MCF 10A (cell line): ENCODE data around the gene C8A. TPM values are rescaled to one million over a fixed set of nuclear protein-coding genes. Genes with fewer than 3 reads are reported as not detected.

Experiments
- BruUV-seq: library from RNA; stranded (reverse); fragments of 400-500 nt; replicated peaks from 2 replicates; lab custom pipeline; 2021; lab: Mats Ljungman, UMichigan
- CTCF ChIA-PET: fragments of 300-600 bp; sonication (Branson Sonifier 250); formaldehyde crosslinking; extraction: SDS; loops from one replicate; lab custom pipeline; 2021; ENCODE audit warnings: antibody characterized with exemption, inconsistent platforms; lab: Yijun Ruan, JAX
- POLR2A ChIA-PET: fragments of 300-600, 350-650 bp; sonication (Branson Sonifier 250); formaldehyde crosslinking; extraction: SDS; loops from one replicate; lab custom pipeline; 2020; ENCODE audit warnings: antibody characterized with exemption, inconsistent platforms; lab: Yijun Ruan, JAX
- DNase-seq: peaks from one replicate; pipeline ENCODE4 v3.0.0-alpha.2; 2018; ENCODE audit not compliant: unreplicated experiment
- H3K27ac Mint-ChIP-seq: one replicate; pipeline ENCODE4 v1.8.0; 2022; ENCODE audit warnings: mild to moderate bottlenecking, low read depth, mixed read lengths; ENCODE audit not compliant: unreplicated experiment
- H3K27me3 Mint-ChIP-seq: one replicate; pipeline ENCODE4 v1.8.0; 2022; ENCODE audit warnings: mixed read lengths; ENCODE audit not compliant: insufficient read depth, unreplicated experiment
- H3K36me3 Mint-ChIP-seq: one replicate; pipeline ENCODE4 v1.8.0; 2022; ENCODE audit warnings: mild to moderate bottlenecking, moderate library complexity, mixed read lengths; ENCODE audit not compliant: insufficient read depth, unreplicated experiment
- H3K4me1 Mint-ChIP-seq: one replicate; pipeline ENCODE4 v1.8.0; 2022; ENCODE audit warnings: mixed read lengths; ENCODE audit not compliant: insufficient read depth, unreplicated experiment
- H3K4me3 Mint-ChIP-seq: one replicate; pipeline ENCODE4 v1.8.0; 2022; ENCODE audit warnings: mild to moderate bottlenecking, moderate library complexity, mixed read lengths; ENCODE audit not compliant: unreplicated experiment
- H3K9me3 Mint-ChIP-seq: one replicate; pipeline ENCODE4 v1.8.0; 2022; ENCODE audit warnings: mixed read lengths; ENCODE audit not compliant: unreplicated experiment
- intact Hi-C: fragments of 100-400 bp; cut with micrococcal nuclease; formaldehyde crosslinking; loops from 2 replicates; pipeline ENCODE4 v1.14.1; 2022
- total RNA-seq: library from RNA; stranded (reverse); gene quantifications from 2 replicates; pipeline ENCODE4 v1.2.3, GENCODE V29; 2022
- TF ChIP-seq, protein P1 (sequence below): fragments of 200-600 bp; IDR thresholded peaks from one replicate; pipeline ENCODE4 v1.8.0; 2022; ENCODE audit warnings: antibody characterized with exemption, mild to moderate bottlenecking; ENCODE audit not compliant: unreplicated experiment

C8A gene
- total RNA-seq, 1 experiment from 2014 or later, result not detected

GRCh38 chr1:56911098-56911938, 56.7 kb downstream of the C8A start:
- ChIA-PET CTCF (interaction anchor here (0.6 kb wide), 1 partner anchor 48 kb away, joined by 5 read pairs; no protein-coding TSS in a partner anchor), POLR2A (no interaction called here)
- H3K4me1 Mint-ChIP-seq, result no peaks in the 10 kb centered on the region
- TF ChIP-seq, protein P1, sequence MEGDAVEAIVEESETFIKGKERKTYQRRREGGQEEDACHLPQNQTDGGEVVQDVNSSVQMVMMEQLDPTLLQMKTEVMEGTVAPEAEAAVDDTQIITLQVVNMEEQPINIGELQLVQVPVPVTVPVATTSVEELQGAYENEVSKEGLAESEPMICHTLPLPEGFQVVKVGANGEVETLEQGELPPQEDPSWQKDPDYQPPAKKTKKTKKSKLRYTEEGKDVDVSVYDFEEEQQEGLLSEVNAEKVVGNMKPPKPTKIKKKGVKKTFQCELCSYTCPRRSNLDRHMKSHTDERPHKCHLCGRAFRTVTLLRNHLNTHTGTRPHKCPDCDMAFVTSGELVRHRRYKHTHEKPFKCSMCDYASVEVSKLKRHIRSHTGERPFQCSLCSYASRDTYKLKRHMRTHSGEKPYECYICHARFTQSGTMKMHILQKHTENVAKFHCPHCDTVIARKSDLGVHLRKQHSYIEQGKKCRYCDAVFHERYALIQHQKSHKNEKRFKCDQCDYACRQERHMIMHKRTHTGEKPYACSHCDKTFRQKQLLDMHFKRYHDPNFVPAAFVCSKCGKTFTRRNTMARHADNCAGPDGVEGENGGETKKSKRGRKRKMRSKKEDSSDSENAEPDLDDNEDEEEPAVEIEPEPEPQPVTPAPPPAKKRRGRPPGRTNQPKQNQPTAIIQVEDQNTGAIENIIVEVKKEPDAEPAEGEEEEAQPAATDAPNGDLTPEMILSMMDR, result no peak
- BruUV-seq, result no TSS peak
- H3K9me3 Mint-ChIP-seq, result no peaks in the 10 kb centered on the region
- no peaks in the 10 kb centered on the region for H3K36me3 Mint-ChIP-seq
- H3K27me3 Mint-ChIP-seq, result no peaks in the 10 kb centered on the region
- DNase-seq, result peak; percentile 33
- intact Hi-C loops, result no loop called here
- H3K4me3 Mint-ChIP-seq, result no peak overlapping the region
- H3K27ac Mint-ChIP-seq, result no peak overlapping the region

GRCh38 chr1:56912325-56912724, 57.7 kb downstream of the C8A start:
- Mint-ChIP-seq H3K27me3 (no peaks in the 10 kb centered on the region), H3K9me3 (no peaks in the 10 kb centered on the region), H3K4me3 (no peak overlapping the region), H3K36me3 (no peaks in the 10 kb centered on the region), H3K27ac (no peak overlapping the region), H3K4me1 (no peaks in the 10 kb centered on the region)
- no TSS peak for BruUV-seq
- CTCF ChIA-PET, result interaction anchor here (0.6 kb wide), 1 partner anchor 47 kb away, joined by 5 read pairs; no protein-coding TSS in a partner anchor
- POLR2A ChIA-PET, result no interaction called here
- DNase-seq, result no peak
- intact Hi-C loops, result no loop called here
- TF ChIP-seq, protein P1, result no peak

- intact Hi-C loops, result no loop called here
- no peaks in the 10 kb centered on the region for H3K4me1 Mint-ChIP-seq
- no peak overlapping the region for H3K4me3 Mint-ChIP-seq
- H3K27ac Mint-ChIP-seq, result no peak overlapping the region
- TF ChIP-seq, protein P1, result no peak
- no peaks in the 10 kb centered on the region for H3K9me3 Mint-ChIP-seq
- ChIA-PET POLR2A (interaction anchor here (0.6 kb wide), 1 partner anchor 22 kb away, joined by 4 read pairs; no protein-coding TSS in a partner anchor), CTCF (no interaction called here)
- no peaks in the 10 kb centered on the region for H3K27me3 Mint-ChIP-seq
- BruUV-seq, result no TSS peak
- H3K36me3 Mint-ChIP-seq, result no peaks in the 10 kb centered on the region
- DNase-seq, result peak; percentile 15
Observed at GRCh38 chr1:56915960-56916359, 61.4 kb downstream of the C8A start.

DNA sequence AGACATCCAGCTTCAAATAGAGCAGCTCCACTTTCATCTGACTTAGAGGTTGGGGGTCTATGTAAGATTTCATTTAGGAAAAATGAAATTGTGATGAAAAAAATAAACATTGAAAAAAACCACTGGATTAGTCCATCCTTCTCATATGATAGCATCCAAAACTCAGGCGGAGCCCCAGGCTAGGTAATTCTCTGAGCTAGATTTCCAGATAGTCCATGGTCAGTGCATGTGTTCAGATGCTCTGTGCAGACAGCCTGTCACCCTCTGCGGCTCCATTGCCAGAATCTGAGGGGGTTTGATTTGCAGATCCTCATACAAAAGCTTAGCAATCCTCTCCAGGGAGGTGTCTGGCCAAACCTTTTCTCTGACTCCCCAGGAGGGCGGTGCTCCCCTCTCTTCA, 62.0 kb downstream of the C8A start:
- DNase-seq, result no peak
- BruUV-seq, result no TSS peak
- no peaks in the 10 kb centered on the region for H3K9me3 Mint-ChIP-seq
- no peak overlapping the region for H3K27ac Mint-ChIP-seq
- H3K4me1 Mint-ChIP-seq, result no peaks in the 10 kb centered on the region
- ChIA-PET POLR2A (interaction anchor here (0.6 kb wide), 1 partner anchor 23 kb away, joined by 4 read pairs; no protein-coding TSS in a partner anchor), CTCF (no interaction called here)
- intact Hi-C loops, result no loop called here
- no peak overlapping the region for H3K4me3 Mint-ChIP-seq
- H3K27me3 Mint-ChIP-seq, result no peaks in the 10 kb centered on the region
- TF ChIP-seq, protein P1, result no peak
- no peaks in the 10 kb centered on the region for H3K36me3 Mint-ChIP-seq
